Activated naive CD4-positive, alpha-beta T cell treated with anti-CD3 and anti-CD28 coated beads, Interleukin-2, amount 50 U/mL, for 24 hours (primary cell): ENCODE data around the gene ZNF341.
"Not testable (repeated sequence)": the region's sequence is repeated elsewhere in the genome, so short reads cannot be mapped to it uniquely, and the experiment has no call there.

Experiments
- H3K27ac Mint-ChIP-seq: one replicate; pipeline ENCODE4 v1.8.0; 2021; ENCODE audit warnings: mild to moderate bottlenecking, mixed read lengths
- H3K27me3 Mint-ChIP-seq: one replicate; pipeline ENCODE4 v1.8.0; 2021; ENCODE audit warnings: mixed read lengths
- H3K36me3 Mint-ChIP-seq: one replicate; pipeline ENCODE4 v1.8.0; 2021; ENCODE audit warnings: mixed read lengths
- H3K4me1 Mint-ChIP-seq: one replicate; pipeline ENCODE4 v1.8.0; 2021; ENCODE audit warnings: mixed read lengths
- H3K4me3 Mint-ChIP-seq: one replicate; pipeline ENCODE4 v1.8.0; 2021; ENCODE audit warnings: mild to moderate bottlenecking, mixed read lengths
- H3K9me3 Mint-ChIP-seq: one replicate; pipeline ENCODE4 v1.8.0; 2021; ENCODE audit warnings: mixed read lengths

The ZNF341 gene

DNA sequence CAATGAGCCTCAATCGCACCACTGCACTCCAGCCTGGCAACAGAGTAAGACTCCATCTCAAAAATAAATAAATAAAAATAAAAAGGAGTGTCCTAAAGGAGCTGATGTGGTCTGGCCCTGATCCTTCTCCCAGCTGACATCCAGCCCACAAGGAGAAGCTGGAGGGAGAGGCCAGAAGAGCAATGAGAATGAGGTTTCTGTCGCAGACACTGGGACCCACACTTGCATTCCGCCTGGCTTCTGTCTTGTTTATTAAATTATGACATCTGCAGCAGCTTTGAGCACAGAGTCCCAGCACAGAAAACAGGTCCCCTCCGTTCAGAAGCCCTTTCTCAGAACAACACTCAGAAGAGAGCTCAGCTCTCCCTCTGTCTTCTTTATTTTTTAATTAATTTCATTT, 35.3 kb upstream of the ZNF341 start:
- Mint-ChIP-seq H3K36me3 (no peaks in the 10 kb centered on the region), H3K27me3 (no peaks in the 10 kb centered on the region), H3K27ac (no peak overlapping the region), H3K4me1 (peaks cover 1% of the 10 kb centered on the region), H3K9me3 (no peaks in the 10 kb centered on the region), H3K4me3 (no peak overlapping the region)

GRCh38 chr20:33697129-33697528, 34.7 kb upstream of the ZNF341 start:
- Mint-ChIP-seq H3K4me1 (no peaks in the 10 kb centered on the region), H3K9me3 (no peaks in the 10 kb centered on the region), H3K36me3 (no peaks in the 10 kb centered on the region), H3K27ac (no peak overlapping the region), H3K27me3 (no peaks in the 10 kb centered on the region), H3K4me3 (no peak overlapping the region)

DNA sequence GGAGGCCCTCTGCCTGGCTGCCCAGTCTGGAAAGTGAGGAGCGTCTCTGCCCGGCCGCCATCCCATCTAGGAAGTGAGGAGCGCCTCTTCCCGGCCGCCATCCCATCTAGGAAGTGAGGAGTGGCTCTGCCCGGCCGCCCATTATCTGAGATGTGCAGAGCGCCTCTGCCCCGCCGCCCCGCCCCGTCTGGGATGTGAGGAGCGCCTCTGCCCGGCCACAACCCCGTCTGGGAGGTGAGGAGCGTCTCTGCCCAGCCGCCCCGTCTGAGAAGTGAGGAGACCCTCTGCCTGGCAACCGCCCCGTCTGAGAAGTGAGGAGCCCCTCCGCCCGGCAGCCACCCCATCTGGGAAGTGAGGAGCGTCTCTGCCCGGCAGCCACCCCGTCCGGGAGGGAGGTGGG, 32.8 kb upstream of the ZNF341 start:
- H3K27me3 Mint-ChIP-seq, H3K36me3 Mint-ChIP-seq, H3K4me3 Mint-ChIP-seq, H3K9me3 Mint-ChIP-seq, H3K27ac Mint-ChIP-seq, H3K4me1 Mint-ChIP-seq: not testable (repeated sequence)

DNA sequence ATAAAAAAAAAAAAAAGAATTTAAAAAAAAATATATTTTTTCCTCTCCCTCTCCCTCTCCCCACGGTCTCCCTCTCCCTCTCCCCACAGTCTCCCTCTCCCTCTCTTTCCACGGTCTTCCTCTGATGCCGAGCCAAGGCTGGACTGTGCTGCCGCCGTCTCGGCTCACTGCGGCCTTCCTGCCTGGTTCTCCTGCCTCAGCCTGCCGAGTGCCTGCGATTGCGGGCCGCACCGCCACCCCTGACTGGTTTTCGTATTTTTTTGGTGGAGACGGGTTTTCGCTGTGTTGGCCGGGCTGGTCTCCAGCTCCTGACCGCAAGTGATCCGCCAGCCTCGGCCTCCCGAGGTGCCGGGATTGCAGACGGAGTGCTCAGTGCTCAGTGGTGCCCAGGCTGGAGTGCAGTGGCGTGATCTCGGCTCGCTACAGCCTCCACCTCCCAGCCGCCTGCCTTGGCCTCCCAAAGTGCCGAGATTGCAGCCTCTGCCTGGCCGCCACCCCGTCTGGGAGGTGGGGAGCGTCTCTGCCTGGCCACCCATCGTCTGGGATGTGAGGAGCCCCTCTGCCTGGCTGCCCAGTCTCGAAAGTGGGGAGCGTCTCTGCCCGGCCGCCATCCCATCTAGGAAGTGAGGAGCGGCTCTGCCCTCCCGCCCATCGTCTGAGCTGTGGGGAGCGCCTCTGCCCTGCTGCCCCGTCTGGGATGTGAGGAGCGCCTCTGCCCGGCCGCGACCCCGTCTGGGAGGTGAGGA, 30.9 kb upstream of the ZNF341 start:
- not testable (repeated sequence) for H3K4me1 Mint-ChIP-seq, H3K36me3 Mint-ChIP-seq, H3K4me3 Mint-ChIP-seq, H3K27me3 Mint-ChIP-seq, H3K9me3 Mint-ChIP-seq, H3K27ac Mint-ChIP-seq

DNA sequence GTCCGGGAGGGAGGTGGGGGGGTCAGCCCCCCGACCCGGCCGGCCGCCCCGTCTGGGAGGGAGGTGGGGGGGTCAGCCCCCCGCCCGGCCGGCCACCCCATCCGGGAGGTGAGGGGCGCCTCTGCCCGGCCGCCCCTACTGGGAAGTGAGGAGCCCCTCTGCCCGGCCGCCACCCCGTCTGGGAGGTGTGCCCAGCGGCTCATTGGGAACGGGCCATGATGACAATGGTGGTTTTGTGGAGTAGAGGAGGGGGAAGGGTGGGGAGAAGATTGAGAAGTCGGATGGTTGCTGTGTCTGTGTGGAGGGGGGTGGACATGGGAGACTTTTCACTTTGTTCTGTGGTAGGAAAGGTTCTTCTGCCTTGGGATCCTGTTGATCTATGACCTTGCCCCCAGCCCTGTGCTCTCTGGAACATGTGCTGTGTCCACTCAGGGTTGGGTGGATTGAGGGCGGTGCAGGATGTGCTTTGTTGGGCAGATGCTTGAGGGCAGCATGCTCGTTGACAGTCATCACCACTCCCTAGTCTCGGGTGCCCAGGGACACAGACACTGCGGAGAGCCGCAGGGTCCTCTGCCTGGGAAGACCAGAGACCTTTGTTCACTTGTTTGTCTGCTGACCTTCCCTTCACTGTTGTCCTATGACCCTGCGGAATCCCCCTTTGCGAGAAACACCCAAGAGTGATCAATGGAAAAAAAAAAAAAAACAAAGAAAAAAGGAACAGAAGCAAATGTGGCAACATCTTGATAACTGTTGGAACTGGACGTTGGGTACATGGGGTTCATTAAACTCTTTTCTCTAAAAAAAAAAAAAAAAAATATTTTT, 30.0 kb upstream of the ZNF341 start:
- Mint-ChIP-seq H3K27me3 (no peaks in the 10 kb centered on the region), H3K4me3 (no peak overlapping the region), H3K36me3 (peaks cover 3% of the 10 kb centered on the region), H3K27ac (no peak overlapping the region), H3K4me1 (no peaks in the 10 kb centered on the region), H3K9me3 (no peaks in the 10 kb centered on the region)

DNA sequence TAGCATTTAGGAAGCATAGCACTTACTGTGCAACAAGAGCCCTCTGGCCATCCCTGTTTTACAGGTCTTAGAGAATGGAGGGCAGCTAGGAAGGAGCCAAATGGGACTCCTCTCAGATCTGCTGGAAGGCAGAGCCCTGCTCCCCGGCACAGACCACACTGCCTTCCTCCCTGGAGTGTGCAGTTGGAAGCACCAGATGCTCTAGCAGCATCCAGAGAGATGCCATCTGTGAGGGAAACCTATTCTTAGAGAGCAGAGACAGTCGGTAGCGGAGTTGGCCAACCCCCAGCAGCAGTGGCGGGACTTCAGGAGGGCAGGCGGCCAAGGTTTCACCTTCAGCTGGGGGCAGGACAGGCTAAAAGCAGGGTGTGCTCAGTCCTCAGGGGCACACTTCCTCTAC, 28.9 kb upstream of the ZNF341 start:
- peaks cover 3% of the 10 kb centered on the region for H3K36me3 Mint-ChIP-seq
- no peak overlapping the region for H3K4me3 Mint-ChIP-seq
- H3K4me1 Mint-ChIP-seq, result no peaks in the 10 kb centered on the region
- no peaks in the 10 kb centered on the region for H3K27me3 Mint-ChIP-seq
- H3K9me3 Mint-ChIP-seq, result no peaks in the 10 kb centered on the region
- H3K27ac Mint-ChIP-seq, result no peak overlapping the region

DNA sequence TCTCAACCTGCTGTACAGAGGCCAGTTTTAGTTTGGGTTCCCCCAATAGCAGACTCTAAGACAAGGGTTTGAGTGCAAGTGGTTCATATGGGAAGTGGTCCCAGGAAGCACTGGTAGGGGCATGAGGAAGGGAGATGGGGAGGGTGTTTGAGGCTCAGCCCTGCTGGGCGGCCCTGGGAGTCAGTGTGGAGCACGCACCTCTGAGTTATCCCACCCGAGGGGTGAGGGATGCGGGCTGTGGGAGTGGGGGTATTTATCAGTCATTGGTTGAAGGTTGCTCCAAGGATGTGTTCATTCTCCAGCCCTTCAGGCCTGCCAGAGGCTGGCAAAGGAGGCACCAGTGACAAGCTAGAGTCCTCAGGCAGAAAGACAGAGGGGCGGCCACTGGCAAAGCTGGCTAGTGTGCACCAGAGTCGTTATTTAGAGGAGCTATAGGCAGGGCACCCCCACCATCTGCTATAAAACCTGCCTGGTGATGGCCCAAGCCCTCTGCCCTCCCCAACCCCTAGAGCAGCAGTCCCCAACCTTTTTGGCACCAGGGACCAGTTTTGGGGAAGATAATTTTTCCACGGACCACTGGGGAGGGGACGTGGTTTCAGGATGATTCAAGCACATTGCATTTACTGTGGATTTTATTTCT, 28.2 kb upstream of the ZNF341 start:
- H3K36me3 Mint-ChIP-seq, result peaks cover 3% of the 10 kb centered on the region
- H3K4me3 Mint-ChIP-seq, result no peak overlapping the region
- no peaks in the 10 kb centered on the region for H3K27me3 Mint-ChIP-seq
- no peak overlapping the region for H3K27ac Mint-ChIP-seq
- no peaks in the 10 kb centered on the region for H3K4me1 Mint-ChIP-seq
- H3K9me3 Mint-ChIP-seq, result no peaks in the 10 kb centered on the region

GRCh38 chr20:33704197-33704924, 27.4 kb upstream of the ZNF341 start:
- H3K4me1 Mint-ChIP-seq, result peaks cover 4% of the 10 kb centered on the region
- no peaks in the 10 kb centered on the region for H3K27me3 Mint-ChIP-seq
- no peak overlapping the region for H3K27ac Mint-ChIP-seq
- H3K9me3 Mint-ChIP-seq, result no peaks in the 10 kb centered on the region
- peaks cover 3% of the 10 kb centered on the region for H3K36me3 Mint-ChIP-seq
- no peak overlapping the region for H3K4me3 Mint-ChIP-seq

GRCh38 chr20:33707668-33708067, 24.1 kb upstream of the ZNF341 start:
- no peak overlapping the region for H3K4me3 Mint-ChIP-seq
- peaks cover 19% of the 10 kb centered on the region for H3K4me1 Mint-ChIP-seq
- H3K27ac Mint-ChIP-seq, result no peak overlapping the region
- no peaks in the 10 kb centered on the region for H3K9me3 Mint-ChIP-seq
- no peaks in the 10 kb centered on the region for H3K27me3 Mint-ChIP-seq
- H3K36me3 Mint-ChIP-seq, result peaks cover 10% of the 10 kb centered on the region

GRCh38 chr20:33709398-33709797, 22.4 kb upstream of the ZNF341 start:
- Mint-ChIP-seq H3K9me3 (no peaks in the 10 kb centered on the region), H3K27me3 (no peaks in the 10 kb centered on the region), H3K27ac (no peak overlapping the region), H3K36me3 (peaks cover 15% of the 10 kb centered on the region), H3K4me1 (peaks cover 19% of the 10 kb centered on the region), H3K4me3 (no peak overlapping the region)

DNA sequence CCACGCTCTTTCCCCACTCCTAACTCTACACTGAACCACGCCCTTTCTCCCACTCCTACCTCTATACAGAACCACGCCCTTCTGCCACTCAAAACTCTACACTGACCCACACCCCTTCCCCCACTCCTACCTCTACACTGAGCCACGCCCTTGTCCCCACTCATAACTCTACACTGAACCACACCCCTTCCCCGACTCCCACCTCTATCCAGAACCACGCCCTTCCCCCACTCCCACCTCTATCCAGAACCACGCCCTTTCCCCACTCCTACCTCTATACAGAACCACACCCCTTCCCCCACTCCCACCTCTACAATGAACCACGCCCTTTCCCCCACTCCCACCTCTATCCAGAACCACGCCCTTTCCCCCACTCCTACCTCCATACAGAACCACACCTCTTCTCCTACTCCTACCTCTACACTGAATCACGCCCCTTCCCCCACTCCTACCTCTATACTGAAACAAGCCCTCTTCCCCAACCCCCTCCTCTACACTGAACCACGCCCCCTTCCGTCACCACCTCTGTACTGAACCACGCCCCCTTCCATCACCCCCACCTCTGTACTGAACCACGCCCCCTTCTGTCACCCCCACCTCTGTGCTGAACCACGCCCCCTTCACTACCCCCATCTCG, 21.8 kb upstream of the ZNF341 start:
- Mint-ChIP-seq H3K36me3 (peaks cover 15% of the 10 kb centered on the region), H3K27ac (no peak overlapping the region), H3K9me3 (no peaks in the 10 kb centered on the region), H3K4me1 (peaks cover 19% of the 10 kb centered on the region), H3K27me3 (no peaks in the 10 kb centered on the region), H3K4me3 (no peak overlapping the region)

DNA sequence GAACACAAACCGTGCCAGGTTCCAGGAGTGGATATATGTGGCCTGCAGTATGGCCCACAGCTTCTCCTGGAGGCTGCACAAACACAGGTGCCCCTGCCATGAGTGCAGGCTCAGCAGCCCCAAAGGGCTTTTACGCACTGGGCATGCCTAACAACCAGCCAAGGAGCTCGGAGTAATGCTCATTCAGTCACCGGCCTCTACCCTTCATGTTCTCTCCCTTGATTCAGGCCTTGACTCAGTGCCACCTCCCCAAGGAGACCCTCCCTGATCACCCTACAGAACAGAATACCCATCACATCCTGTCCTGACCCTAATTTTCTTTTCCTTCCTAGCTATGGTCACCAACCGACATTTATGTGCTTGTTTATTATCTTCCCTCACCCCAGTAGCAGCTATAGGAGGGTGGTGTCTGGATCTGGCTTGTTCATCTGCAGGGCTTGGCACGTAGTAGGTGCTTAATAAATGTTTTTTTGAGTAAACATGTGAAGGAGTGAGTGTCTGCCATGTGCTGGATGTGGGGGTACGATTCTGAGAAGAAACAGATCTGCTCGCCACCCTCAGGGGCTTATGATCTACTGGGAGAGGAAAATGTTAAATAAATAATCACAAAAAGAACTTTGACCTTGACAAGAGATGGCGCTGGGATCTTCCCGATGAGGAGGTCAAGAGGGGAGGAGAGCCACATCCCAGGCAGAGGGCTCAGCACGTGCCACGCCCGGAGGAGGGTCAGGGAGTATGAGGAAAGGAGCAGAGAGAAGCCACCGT, 20.9 kb upstream of the ZNF341 start:
- Mint-ChIP-seq H3K4me1 (peaks cover 19% of the 10 kb centered on the region), H3K27me3 (no peaks in the 10 kb centered on the region), H3K4me3 (no peak overlapping the region), H3K36me3 (peaks cover 15% of the 10 kb centered on the region), H3K9me3 (no peaks in the 10 kb centered on the region), H3K27ac (peak overlapping the region; percentile 33)

GRCh38 chr20:33711446-33711738, 20.4 kb upstream of the ZNF341 start:
- Mint-ChIP-seq H3K4me3 (no peak overlapping the region), H3K9me3 (no peaks in the 10 kb centered on the region), H3K27me3 (no peaks in the 10 kb centered on the region), H3K27ac (peak overlapping the region; percentile 33), H3K36me3 (peaks cover 17% of the 10 kb centered on the region), H3K4me1 (peaks cover 22% of the 10 kb centered on the region)

GRCh38 chr20:33713865-33714367, 17.9 kb upstream of the ZNF341 start:
- Mint-ChIP-seq H3K9me3 (no peaks in the 10 kb centered on the region), H3K4me1 (peaks cover 33% of the 10 kb centered on the region), H3K4me3 (no peak overlapping the region), H3K27ac (no peak overlapping the region), H3K27me3 (no peaks in the 10 kb centered on the region), H3K36me3 (peaks cover 17% of the 10 kb centered on the region)

- H3K4me3 Mint-ChIP-seq, result no peak overlapping the region
- H3K4me1 Mint-ChIP-seq, result peaks cover 32% of the 10 kb centered on the region
- H3K27ac Mint-ChIP-seq, result no peak overlapping the region
- peaks cover 10% of the 10 kb centered on the region for H3K36me3 Mint-ChIP-seq
- no peaks in the 10 kb centered on the region for H3K9me3 Mint-ChIP-seq
- H3K27me3 Mint-ChIP-seq, result no peaks in the 10 kb centered on the region
Observed at GRCh38 chr20:33716498-33716897, 15.3 kb upstream of the ZNF341 start.
